Liver (tissue), 9 donors: ENCODE data around the gene LAMC2. TPM values are rescaled to one million over a fixed set of nuclear protein-coding genes. Genes with fewer than 3 reads are reported as not detected.
"Not testable (repeated sequence)": the region's sequence is repeated elsewhere in the genome, so short reads cannot be mapped to it uniquely, and the experiment has no call there.

ENCODE experiments used
- DNase-seq: peaks from one replicate; pipeline ENCODE4 v3.0.0-alpha.2; 2017; ENCODE audit warnings: low spot score
- H3K27ac ChIP-seq, 2 donors: one replicate each; pipeline ENCODE4 v1.7.0; 2013; ENCODE audit warnings: inconsistent platforms in 2 of 2, low read length in 2 of 2, control low read depth in 1 of 2, low read depth in 1 of 2, mild to moderate bottlenecking in 1 of 2
- H3K27me3 ChIP-seq, 4 donors: one replicate each; pipeline versions ENCODE4 v1.6.1 to v1.7.0; 2013; ENCODE audit warnings: low read length in 3 of 4, inconsistent platforms in 1 of 4, mild to moderate bottlenecking in 1 of 4, moderate library complexity in 1 of 4; ENCODE audit not compliant: control insufficient read depth in 4 of 4, insufficient read depth in 4 of 4
- H3K36me3 ChIP-seq, 4 donors: one replicate each; pipeline versions ENCODE4 v1.6.1 to v1.7.0; 2013; ENCODE audit warnings: low read length in 3 of 4, mild to moderate bottlenecking in 3 of 4, low read depth in 1 of 4, moderate library complexity in 1 of 4; ENCODE audit not compliant: control insufficient read depth in 4 of 4, insufficient read depth in 3 of 4
- H3K4me1 ChIP-seq, 4 donors: one replicate each; pipeline versions ENCODE4 v1.6.1 to v1.7.0; 2013; ENCODE audit warnings: low read length in 3 of 4, mild to moderate bottlenecking in 3 of 4, moderate library complexity in 1 of 4; ENCODE audit not compliant: control insufficient read depth in 4 of 4, insufficient read depth in 4 of 4
- H3K4me3 ChIP-seq, 3 donors: one replicate each; pipeline versions ENCODE4 v1.6.1 to v1.7.0; 2013; ENCODE audit warnings: low read length in 3 of 3, control low read depth in 1 of 3, low read depth in 1 of 3, mild to moderate bottlenecking in 1 of 3
- H3K9ac ChIP-seq, 2 donors: one replicate each; pipeline ENCODE4 v1.7.0; 2013; ENCODE audit warnings: low read length in 2 of 2, mild to moderate bottlenecking in 2 of 2, moderate library complexity in 2 of 2, control low read depth in 1 of 2, low read depth in 1 of 2
- H3K9me3 ChIP-seq, 4 donors: one replicate each; pipeline versions ENCODE4 v1.6.1 to v1.7.0; 2013; ENCODE audit warnings: low read length in 3 of 4; ENCODE audit not compliant: control insufficient read depth in 4 of 4
- CTCF ChIP-seq: fragments of 150-350 bp; IDR thresholded peaks from 2 replicates; pipeline ENCODE4 v1.5.1; 2017; ENCODE audit warnings: improper control_type of control experiment, low read depth, low read length; ENCODE audit not compliant: missing input control
- EGR1 ChIP-seq, 2 donors: IDR thresholded peaks; 2 replicates each; pipeline ENCODE4 v1.6.1; 2016 to 2018; ENCODE audit warnings: antibody characterized with exemption in 2 of 2, low read depth in 2 of 2
- FOXA2 ChIP-seq: IDR thresholded peaks from 2 replicates; pipeline ENCODE4 v1.6.1; 2016; ENCODE audit warnings: antibody characterized with exemption
- GABPA ChIP-seq, 2 donors: IDR thresholded peaks in 1 of 2; conservative IDR thresholded peaks in 1 of 2; 2 replicates each; pipeline ENCODE4 v1.6.1; 2016; ENCODE audit warnings: antibody characterized with exemption in 2 of 2, mild to moderate bottlenecking in 1 of 2, moderate library complexity in 1 of 2
- HNF4A ChIP-seq, 2 donors: conservative IDR thresholded peaks; 2 replicates each; pipeline ENCODE4 v1.6.1; 2016; ENCODE audit warnings: antibody characterized with exemption in 2 of 2, mild to moderate bottlenecking in 2 of 2
- HNF4G ChIP-seq: IDR thresholded peaks from 2 replicates; pipeline ENCODE4 v1.6.1; 2016; ENCODE audit warnings: antibody characterized with exemption
- JUND ChIP-seq, 2 donors: IDR thresholded peaks; 2 replicates each; pipeline ENCODE4 v1.6.1; 2016; ENCODE audit warnings: antibody characterized with exemption in 2 of 2
- NR2F2 ChIP-seq: IDR thresholded peaks from 2 replicates; pipeline ENCODE4 v1.6.1; 2016; ENCODE audit warnings: antibody characterized with exemption
- RAD21 ChIP-seq, 2 donors: IDR thresholded peaks; 2 replicates each; pipeline ENCODE4 v1.6.1; 2016; ENCODE audit warnings: antibody characterized with exemption in 2 of 2, mild to moderate bottlenecking in 2 of 2
- RXRA ChIP-seq, 2 donors: IDR thresholded peaks; 2 replicates each; pipeline ENCODE4 v1.6.1; 2017 to 2018; ENCODE audit warnings: antibody characterized with exemption in 2 of 2, mild to moderate bottlenecking in 1 of 2
- SP1 ChIP-seq: IDR thresholded peaks from 2 replicates; pipeline ENCODE4 v1.6.1; 2018; ENCODE audit warnings: antibody characterized with exemption, mild to moderate bottlenecking
- TAF1 ChIP-seq: conservative IDR thresholded peaks from 2 replicates; pipeline ENCODE4 v1.6.1; 2016; ENCODE audit warnings: antibody characterized with exemption, mild to moderate bottlenecking
- WGBS: extraction: QIAGEN DNeasy Blood & Tissue Kit; methylation state at CpG from one replicate; pipeline ENCODE4 v1.1.7; 2013; 5-methylcytosine and 5-hydroxymethylcytosine counted together
- polyA plus RNA-seq, 2 donors: library from polyadenylated mRNA; stranded (reverse) in 1 of 2; unstranded in 1 of 2; fragments of 200-250 nt in 1 of 2; fragments of >200 nt in 1 of 2; fragmentation: Nextera tagmentation in 1 of 2; extraction: Ambion mirVana in 1 of 2; gene quantifications; one replicate each; pipeline versions ENCODE4 v1.2.1 to v1.2.3, GENCODE V29; 2013 to 2015
- total RNA-seq, 2 donors: library from RNA; depleted of rRNA; stranded (reverse); fragments of >200 nt; gene quantifications; one replicate each; pipeline ENCODE4 v1.2.3, GENCODE V29; 2014
- TF ChIP-seq, protein P1 (sequence below): IDR thresholded peaks from 2 replicates; pipeline ENCODE4 v1.6.1; 2016; ENCODE audit warnings: antibody characterized with exemption
- TF ChIP-seq, protein P2 (sequence below): IDR thresholded peaks from 2 replicates; pipeline ENCODE4 v1.6.1; 2016; ENCODE audit warnings: antibody characterized with exemption
- TF ChIP-seq, protein P3 (sequence below): IDR thresholded peaks from 2 replicates; pipeline ENCODE4 v1.6.1; 2016; ENCODE audit warnings: antibody characterized with exemption
- donor health status: healthy.
- donor health status: healthy.
- donor health status: healthy.
- donor health status: healthy.
- donor health status: healthy.

LAMC2 gene
- total and polyA plus RNA-seq, 4 donors = 0.05 to 0.42 (median 0.16) TPM

DNA sequence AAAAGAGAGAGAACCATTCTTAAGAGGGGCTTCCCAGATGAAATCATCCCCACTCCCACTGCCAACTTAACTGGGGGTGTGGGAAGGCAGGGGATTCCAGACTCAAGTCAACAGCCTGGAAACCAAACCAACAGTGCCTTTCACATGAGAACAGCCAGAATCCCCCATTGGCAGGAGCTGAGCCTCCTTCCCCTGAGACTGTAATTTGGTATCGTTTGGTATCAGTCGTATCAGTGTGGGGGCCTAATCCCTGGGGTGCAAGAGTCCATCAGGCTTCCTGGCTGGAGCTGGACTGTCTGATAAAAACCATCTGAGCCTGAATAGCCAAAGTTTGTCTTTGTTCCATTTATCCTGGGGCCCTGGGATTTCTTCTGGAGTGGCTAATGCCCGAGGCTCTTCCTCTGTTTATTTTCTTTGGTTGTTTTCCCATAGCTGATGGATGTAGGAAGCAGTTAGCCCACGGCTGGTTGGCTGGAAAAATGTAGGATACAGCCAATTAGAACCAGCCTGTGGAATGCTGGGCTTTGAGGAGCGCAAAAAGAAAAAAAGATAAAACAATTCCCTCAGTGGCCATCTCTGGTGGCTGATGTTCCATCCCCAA lies 84.6 kb downstream of the LAMC2 start:
- H3K27ac ChIP-seq = no peak overlapping the region
- DNase-seq = no peak

DNA sequence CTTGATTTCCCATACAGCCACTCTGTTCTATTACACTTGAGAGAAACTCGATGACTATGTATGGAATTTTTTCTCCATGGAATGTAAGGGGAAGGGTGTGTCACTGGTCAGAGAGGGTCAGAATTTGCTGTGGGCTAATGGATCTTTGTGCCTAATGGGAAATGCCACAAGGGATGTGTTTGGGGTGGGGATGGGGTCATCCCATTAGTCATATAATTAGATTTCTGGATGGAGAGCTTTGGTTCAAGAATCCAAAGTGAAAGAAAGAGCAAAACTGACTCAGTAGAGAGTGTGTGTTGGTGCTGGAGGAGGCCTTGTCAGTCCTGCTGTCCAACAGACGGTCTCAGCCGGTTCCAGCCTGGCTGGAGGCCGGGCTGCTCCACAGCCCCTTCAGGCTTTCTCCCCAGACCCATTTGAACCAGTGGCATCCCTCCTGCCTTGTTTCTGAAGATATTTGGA lies 86.4 kb downstream of the LAMC2 start:
- DNase-seq = no peak
- WGBS = 74% methylated on average over 4 of the region's 4 CpGs
- Histone ChIP-seq H3K4me1 (no peaks in the 10 kb centered on the region), H3K27me3 (peaks cover 0 to 2% (median 0%) of the 10 kb centered on the region in 4 donors), H3K9me3 (no peaks in the 10 kb centered on the region), H3K9ac (no peak overlapping the region), H3K27ac (no peak overlapping the region), H3K4me3 (no peak overlapping the region), H3K36me3 (no peaks in the 10 kb centered on the region)
- TF ChIP-seq, protein P1, sequence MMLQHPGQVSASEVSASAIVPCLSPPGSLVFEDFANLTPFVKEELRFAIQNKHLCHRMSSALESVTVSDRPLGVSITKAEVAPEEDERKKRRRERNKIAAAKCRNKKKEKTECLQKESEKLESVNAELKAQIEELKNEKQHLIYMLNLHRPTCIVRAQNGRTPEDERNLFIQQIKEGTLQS = no peak
- TF ChIP-seq TAF1 = no peak
- TF ChIP-seq, protein P2, sequence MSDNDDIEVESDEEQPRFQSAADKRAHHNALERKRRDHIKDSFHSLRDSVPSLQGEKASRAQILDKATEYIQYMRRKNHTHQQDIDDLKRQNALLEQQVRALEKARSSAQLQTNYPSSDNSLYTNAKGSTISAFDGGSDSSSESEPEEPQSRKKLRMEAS = no peak
- no peak for TF ChIP-seq HNF4A (conservative IDR thresholded peaks at IDR 0.05)
- no peak for TF ChIP-seq RAD21 (IDR thresholded peaks at IDR 0.05)
- TF ChIP-seq FOXA2 = no peak
- TF ChIP-seq HNF4G = no peak

More for the DNA sequence above, 84.6 kb downstream of the LAMC2 start:
- H3K4me3 ChIP-seq = no peak overlapping the region
- H3K9me3 ChIP-seq = no peaks in the 10 kb centered on the region
- H3K9ac ChIP-seq = no peak overlapping the region
- no peaks in the 10 kb centered on the region for H3K36me3 ChIP-seq
- H3K4me1 ChIP-seq = no peaks in the 10 kb centered on the region
- WGBS = 44% methylated on average over 5 of the region's 5 CpGs
- TF ChIP-seq, protein P3, sequence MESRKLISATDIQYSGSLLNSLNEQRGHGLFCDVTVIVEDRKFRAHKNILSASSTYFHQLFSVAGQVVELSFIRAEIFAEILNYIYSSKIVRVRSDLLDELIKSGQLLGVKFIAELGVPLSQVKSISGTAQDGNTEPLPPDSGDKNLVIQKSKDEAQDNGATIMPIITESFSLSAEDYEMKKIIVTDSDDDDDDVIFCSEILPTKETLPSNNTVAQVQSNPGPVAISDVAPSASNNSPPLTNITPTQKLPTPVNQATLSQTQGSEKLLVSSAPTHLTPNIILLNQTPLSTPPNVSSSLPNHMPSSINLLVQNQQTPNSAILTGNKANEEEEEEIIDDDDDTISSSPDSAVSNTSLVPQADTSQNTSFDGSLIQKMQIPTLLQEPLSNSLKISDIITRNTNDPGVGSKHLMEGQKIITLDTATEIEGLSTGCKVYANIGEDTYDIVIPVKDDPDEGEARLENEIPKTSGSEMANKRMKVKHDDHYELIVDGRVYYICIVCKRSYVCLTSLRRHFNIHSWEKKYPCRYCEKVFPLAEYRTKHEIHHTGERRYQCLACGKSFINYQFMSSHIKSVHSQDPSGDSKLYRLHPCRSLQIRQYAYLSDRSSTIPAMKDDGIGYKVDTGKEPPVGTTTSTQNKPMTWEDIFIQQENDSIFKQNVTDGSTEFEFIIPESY = no peak
- TF ChIP-seq NR2F2 (no peak), TAF1 (no peak)
- H3K27me3 ChIP-seq = peaks cover 0 to 2% (median 0%) of the 10 kb centered on the region in 4 donors

- Histone ChIP-seq H3K9ac (no peak overlapping the region), H3K9me3 (no peaks in the 10 kb centered on the region), H3K27me3 (peaks cover 0 to 2% (median 0%) of the 10 kb centered on the region in 4 donors), H3K36me3 (no peaks in the 10 kb centered on the region), H3K27ac (no peak overlapping the region), H3K4me1 (no peaks in the 10 kb centered on the region), H3K4me3 (no peak overlapping the region)
- 89% methylated on average over 5 of the region's 5 CpGs for WGBS
- no peak for DNase-seq
- TF ChIP-seq FOXA2 (no peak), HNF4A (conservative IDR thresholded peaks at IDR 0.05) (no peak), EGR1 (IDR thresholded peaks at IDR 0.05; ENCODE audit: low read depth in 2 of 2) (no peak), GABPA (IDR thresholded peaks at IDR 0.05 in 1 of 2, conservative IDR thresholded peaks at IDR 0.05 in 1 of 2) (no peak), RAD21 (IDR thresholded peaks at IDR 0.05) (no peak), HNF4G (no peak), NR2F2 (no peak), SP1 (no peak), CTCF (no peak), RXRA (IDR thresholded peaks at IDR 0.05) (no peak), JUND (IDR thresholded peaks at IDR 0.05) (no peak)
- TF ChIP-seq, protein P1 = no peak
- TF ChIP-seq, protein P3 = no peak
- TF ChIP-seq, protein P2 = no peak
These were observed 87.2 kb downstream of the LAMC2 start for GRCh38 chr1:183273300-183273699.

- H3K4me3 ChIP-seq, H3K36me3 ChIP-seq, H3K4me1 ChIP-seq, H3K9ac ChIP-seq, DNase-seq, H3K27me3 ChIP-seq, H3K9me3 ChIP-seq, H3K27ac ChIP-seq: not testable (repeated sequence)
- 95% methylated on average over 4 of the region's 4 CpGs for WGBS
These were observed 87.9 kb downstream of the LAMC2 start for GRCh38 chr1:183273984-183274383.
